C1 segment of cervical spinal cord (tissue), 14 donors: Measurements from ENCODE around the gene STK35.

Experiments used
- DNase-seq, 14 donors: peaks; one replicate each; lab custom pipeline; 2025; lab: John Stamatoyannopoulos, UW

STK35 gene

DNA sequence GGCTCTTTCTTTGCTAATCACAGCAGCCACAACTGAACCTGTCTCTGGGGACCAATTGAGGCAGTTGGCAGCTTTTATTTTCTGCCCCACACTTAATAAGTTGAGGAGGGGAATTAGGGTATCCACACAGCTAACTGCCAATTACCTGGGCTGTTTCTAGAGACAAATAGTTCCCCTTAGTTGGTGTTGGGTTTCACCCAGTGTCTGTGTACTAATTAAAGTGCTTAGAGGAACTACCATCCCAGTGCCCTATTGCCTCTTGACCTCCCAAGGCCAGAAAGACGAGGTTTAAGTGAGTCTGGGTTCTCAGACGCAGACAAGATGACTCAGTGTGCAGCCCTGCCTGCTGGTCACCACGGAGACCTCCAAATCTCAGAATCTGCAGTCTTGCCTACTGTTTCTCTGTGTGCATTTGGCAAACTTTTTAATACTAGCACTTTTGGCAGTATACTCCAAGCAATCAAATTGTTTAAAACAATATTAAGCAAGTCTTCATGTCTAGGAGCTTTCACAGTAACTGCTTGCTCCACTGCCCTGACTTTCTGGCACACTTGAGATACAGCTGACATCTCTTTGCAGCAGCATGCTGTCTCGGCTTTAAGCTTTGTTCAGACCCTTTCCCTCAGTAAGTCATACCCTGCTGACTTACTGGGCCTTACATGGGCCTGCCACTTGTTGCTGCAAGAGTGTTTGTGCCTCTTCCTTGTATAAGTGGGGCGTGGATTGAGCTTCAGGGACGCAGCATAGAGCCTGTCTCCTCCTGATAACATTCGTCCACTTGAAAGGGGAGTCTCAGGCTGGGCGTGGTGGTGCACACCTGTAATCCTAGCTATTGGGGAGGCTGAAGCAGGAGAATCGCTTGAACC lies 31.9 kb downstream of the STK35 start:
- DNase-seq, result peak in 2 of 14 donors; percentile 5 to 29

DNA sequence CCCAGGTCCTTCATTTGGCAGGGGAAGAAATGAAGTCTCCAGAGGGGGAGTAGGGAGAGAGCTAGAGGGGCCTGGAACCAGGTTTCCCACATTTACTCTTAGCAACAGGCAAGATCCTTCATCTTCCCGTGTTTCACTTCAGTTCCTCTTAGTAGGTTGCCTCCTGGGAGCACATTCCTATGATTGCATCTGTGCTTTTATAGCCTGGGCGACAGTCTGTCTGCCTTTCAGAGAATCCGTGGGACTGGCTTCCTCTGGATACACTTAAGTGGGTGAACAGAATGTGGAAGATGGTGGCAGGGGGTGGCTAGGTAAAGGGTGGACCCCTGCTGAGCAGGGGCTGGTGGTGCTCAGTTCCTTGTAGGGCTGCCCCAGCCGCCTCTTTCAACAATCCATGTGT lies 33.4 kb downstream of the STK35 start:
- no peak for DNase-seq

DNA sequence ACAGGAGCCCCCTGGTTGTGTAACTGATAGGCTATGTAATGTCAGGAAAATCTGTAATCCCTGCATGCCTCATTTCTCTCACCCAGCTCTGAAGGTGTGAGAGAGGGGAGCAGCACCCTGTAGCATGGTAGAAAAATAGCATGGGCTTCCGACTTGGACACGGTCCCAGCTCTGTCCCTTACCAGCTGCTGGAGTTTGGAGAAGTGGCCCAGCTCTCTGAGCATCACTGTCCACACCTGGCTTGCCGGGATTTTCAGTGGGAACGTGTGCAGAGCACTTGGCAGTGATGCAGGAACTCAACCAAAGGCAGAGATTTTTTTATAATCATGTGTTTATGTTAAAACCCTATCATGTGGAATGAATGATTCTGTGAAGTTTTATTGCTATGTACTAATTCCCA lies 34.6 kb downstream of the STK35 start:
- DNase-seq, result no peak

DNA sequence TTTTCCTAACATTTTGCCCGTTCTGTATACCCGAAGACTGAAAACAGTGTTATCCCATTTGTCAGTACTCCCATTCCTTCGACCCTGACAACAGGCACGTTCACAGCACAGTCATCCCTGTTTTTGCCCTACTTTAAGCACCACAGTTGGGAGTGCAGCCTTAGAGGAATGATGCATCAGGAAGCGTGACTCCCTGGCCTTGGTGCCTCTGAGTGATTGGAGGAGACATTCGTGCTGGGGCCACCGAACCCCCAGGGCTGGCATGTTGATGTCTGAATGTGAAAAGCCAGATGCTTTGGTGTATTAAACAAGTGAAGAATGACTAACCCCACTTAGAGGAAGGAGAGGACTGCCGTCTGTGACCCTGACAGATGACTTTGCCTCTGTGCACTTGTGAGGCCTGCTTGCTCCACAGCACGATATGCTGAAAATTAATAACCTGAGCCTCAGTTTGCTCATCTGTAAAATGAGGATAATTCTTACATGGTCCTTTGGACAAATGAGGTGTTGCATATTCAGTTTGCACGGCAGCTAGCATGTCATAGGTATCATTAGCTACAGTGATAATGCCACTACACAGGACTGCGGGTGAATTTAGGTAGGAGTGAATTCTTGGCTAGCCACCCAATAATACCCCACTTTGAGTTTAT lies 36.0 kb downstream of the STK35 start:
- no peak for DNase-seq

DNA sequence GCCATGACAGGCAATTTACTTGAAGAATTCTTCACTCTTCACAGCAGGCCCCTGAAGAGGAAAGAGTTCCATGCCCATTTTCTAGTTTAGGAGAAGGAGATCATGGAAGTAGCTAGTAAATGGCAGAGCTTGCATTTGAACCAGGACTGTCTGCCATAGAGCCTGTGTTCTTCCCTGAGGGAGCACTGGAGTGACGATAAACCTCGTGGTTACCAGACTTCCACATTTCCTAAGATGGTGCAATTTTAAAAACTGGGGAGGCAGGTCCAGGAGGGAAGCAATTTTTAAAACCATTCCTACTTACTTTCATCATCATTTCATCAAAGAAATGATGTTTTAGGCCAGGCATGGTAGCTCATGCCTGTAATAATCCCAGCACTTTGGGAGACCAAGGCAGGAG lies 36.8 kb downstream of the STK35 start:
- DNase-seq, result no peak

DNA sequence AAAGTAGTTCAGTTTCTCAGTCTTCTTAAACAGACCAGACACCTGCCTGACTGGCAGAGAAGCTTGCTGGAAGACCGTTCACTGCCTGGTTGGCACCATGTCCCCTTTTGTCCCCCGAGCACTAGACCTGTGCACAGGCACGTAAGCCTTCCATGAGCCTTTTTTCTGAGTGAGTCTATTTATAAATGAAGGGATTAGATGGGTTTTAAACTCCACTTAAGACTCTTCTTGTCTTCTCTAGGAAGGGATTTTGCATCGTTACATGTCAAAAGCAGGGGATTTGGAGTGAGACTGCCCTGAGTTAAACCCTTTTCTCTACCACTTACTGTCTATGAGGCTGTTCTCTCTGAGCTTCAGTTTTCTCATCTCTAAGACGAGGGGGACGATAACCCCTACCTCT lies 37.6 kb downstream of the STK35 start:
- no peak for DNase-seq

DNA sequence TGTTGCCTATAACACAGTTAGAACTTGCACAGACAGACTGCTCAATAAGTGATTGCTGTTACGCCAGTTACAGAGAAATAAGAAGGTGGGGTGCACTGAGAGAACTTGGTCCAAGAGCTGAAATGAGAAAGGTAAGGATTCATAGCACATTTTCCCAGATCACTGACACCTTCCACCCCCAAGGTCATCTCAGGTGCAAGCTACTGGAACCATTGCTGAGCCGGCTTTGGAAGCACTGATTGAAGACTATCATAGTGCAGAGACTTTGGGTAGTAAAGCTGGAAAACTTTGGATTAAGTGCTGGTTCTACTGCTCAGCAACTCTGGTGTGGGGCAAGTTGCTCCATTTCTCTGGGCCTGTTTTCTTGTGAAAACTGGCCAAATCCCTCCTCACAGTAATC lies 38.1 kb downstream of the STK35 start:
- no peak for DNase-seq

DNA sequence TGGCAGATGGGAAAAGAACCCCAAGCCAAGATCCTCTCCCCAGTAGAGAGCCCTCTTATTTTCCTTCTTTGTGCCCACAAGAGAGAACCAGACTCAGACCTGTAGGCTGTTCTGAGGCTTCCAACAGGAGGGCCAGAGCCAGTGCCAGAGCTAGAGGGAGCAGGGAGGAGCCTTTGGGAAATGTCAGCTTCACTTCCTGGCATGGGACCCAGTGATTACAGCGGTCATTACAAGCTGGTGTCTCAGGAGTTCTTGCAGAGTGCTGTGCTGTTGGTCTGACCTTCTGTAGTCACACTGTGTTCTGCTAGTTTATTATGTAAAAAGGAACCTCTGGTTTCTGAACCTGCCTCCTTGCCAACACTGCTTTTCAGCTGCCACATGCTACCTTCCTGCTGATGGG lies 38.9 kb downstream of the STK35 start:
- peak in 3 of 14 donors; percentile 10 to 77 (median 20) for DNase-seq

DNA sequence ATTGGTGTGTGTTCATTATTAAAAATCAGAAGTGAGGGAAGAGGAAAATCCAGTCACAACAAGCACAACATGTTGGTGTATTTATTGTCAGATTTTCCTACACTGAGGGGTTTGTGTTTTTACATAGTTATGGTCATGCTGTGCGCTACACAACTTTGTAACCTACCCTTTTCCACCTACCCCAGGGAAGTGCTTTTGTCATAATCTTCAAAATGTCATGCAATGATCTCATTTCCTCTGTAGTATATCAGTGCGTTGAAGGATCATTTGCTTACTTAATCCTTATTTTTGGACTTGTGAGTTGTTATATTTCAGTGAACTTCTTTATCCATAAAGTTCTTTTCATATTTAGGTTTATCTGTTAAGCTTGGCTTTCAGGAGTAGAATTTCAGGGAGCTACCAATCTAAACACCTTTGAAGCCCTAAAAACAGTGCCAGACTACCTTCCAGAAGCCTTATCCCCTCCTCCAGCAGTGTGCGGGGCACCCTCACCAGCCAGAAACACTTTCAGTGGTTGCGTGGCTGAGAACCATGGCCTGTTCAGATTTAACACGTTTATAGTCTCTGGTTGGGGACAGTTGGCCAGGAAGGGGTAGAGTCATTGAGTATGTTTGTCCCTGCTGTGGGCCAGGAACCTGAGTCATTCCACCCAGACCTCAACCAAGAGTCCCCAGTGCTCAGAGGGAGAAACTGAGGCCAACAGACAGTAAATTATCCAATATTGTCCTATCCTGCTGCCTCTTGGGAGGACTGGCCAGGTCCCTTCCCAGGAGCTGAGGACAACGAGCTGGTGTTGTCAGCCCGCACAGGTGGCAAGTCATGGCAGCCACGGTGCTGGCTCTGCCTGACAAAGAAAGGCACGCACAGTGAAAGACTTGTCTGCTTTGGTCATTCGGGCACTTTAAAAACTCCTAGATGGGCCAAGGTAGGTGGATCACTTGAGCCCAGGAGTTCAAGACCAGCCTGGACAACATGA lies 40.3 kb downstream of the STK35 start:
- no peak for DNase-seq

DNA sequence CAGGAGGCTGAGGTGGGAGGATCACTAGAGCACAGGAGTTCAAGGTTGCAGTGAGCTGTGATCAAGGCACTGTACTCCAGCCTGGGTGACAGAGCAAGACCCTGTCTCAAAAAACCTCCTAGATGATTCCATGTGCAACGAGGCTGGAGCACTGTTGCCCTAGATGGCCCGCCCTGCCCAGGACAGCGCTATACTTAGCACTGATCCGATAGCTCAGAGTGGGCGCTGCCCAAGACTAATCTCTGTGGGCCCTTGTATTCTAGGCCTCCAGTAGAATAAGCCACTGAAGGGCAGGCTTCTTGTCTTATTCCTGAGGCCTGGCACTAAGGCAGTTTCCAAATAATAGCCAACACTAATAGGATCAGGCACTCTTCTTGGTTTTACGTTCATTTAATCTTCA lies 41.0 kb downstream of the STK35 start:
- no peak for DNase-seq

DNA sequence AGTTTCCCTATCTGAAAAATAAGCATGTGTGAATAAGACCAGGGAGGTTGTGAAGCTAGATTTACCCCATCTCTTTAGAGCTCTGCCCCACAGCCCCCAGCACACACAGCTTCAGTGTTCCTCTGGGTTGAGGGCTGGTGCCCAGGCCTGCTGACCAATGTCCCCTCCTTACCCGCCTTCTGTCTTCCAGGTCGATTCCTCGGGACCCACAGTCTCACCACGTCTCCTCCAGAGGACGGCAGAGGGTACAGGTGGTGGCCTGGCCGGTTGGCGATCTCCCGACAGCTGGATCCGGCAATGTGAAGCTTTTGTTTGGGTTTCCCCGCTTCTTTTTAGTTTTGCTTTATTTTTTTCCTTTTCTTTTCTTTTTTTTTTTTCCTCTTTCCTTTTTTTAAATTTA lies 42.0 kb downstream of the STK35 start:
- DNase-seq, result no peak

DNA sequence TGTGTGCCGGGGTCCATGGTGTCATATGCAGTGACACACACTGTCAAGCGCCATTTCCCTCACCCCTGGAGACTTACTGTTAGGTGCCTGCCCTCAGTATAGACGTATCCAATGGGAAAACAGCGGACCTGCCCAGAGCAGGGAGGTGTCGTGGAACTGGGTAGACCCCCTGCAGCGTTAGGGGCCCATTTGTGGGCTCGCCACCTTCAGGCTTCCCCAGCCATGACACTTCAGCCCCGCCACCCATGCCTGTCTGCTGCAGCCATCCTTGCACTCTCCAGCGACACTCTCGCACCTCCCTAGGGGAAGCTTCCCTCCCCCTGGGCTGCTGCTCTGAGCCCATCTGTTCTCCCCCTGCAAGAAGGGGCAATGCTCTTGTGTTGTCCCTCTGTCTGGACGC lies 43.2 kb downstream of the STK35 start:
- DNase-seq, result no peak

DNA sequence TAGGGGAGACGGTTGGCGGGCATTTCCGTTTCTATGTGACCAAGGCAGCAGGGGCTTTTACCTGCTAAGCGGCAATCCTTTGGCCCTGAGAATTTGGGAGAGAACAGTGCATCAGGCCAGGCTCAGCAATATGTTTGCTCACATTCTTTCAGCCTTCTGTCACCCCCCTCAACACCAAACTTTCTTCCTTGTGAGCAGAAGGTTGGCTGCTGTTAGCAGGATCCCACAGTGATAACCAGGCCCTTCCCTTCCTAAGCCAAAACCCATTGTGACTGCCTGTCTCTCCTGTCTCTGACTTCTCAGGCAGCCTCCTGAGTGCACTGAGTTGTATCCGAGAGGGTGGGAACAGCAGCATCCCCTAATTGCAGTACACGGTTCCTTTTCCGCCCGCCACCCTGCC lies 43.7 kb downstream of the STK35 start:
- no peak for DNase-seq

DNA sequence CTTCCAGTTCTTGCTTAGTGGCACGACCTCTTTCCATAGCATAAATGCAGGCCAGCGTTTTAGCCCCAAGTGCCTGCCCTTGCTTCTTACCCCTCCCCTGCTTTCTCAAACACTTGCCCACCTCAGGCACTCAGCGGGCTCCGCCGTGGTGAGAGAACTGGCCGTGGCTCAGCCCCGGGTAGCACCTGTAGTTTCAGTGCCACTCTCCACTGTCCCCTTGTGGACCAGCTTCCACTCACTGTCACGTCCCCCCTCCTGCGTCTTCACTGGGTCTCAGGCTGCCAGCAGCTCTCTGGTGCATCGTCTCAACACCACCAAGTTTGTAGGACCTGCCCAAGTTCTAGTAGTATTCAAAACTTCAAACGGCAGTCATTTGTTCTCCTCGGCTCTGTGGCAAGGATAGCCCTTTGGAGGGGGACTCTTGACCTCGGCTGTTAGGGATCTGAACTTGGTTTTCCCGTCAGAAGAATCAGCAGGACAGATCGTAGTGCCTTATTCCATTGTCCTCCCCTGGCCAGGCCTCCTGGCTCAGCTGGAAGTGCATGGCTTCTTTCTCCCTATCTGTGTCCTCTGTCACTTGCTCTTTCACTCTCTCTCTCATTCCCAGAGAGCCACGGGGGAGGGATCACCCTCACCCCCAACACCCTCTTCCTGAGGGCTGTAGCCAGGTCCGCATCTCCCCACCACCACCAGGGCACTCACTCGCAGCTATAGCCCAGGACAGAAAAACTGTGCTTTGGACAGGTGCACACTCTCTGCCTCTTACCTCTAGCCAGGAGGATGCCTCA lies 44.6 kb downstream of the STK35 start:
- DNase-seq, result no peak

DNA sequence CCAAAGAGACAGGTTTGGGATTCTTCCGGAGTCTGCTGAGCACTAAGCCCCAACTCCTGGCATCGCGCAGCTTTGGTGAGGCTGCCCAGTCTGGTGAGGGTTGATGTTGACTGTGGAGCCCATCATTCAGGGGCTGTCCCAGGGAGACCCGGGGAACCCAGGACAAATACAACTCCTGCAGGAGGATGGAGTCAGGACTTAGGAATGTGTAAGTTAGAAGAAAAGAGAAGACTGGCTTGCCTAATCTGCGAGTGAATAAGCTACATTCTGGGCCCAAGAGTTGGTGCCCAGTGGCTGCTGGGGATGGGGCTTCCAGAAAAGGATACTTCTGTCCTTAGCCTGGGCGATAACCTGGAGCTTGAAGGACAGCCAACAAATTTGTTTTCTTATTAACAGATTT lies 47.9 kb downstream of the STK35 start:
- no peak for DNase-seq

DNA sequence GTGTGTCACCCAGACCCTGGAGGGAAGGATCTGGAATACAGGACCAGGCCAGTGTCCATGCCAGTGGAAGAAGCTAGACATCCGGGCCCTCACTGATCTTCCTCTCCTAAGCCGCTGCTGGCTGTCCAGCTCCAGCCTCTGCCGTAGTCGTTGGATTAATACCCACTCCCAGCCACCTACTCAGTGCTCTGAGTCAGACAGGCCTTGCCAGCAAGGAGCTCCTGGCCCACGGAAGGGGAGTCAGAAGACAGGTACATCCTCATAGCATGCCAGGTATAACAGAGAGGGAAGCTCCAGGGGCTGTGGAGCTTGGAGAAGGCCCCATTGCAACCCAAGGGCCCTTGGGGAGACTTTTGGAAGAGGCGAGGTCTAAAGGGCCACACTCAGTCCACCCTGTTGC lies 49.0 kb downstream of the STK35 start:
- no peak for DNase-seq

DNA sequence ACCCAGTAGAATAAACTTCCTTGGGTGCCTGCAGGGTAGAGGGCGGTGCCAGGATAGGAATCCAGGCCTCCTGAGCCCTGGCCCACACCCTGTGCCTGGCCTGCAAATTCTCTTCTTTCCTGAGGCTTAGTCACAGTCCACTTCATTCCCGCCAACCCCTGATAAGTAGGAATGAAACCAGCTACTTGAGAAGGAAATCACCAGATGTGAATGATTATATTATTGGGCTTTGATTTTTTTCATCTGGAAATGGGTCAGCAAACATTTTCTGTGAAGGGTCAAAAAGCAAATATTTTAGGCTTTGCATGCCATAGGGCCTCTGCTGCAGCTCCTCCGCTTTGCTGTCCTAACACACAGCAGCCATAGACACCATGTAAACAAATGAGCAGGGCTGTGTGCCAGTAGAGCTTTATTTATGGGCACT lies 50.2 kb downstream of the STK35 start:
- no peak for DNase-seq

DNA sequence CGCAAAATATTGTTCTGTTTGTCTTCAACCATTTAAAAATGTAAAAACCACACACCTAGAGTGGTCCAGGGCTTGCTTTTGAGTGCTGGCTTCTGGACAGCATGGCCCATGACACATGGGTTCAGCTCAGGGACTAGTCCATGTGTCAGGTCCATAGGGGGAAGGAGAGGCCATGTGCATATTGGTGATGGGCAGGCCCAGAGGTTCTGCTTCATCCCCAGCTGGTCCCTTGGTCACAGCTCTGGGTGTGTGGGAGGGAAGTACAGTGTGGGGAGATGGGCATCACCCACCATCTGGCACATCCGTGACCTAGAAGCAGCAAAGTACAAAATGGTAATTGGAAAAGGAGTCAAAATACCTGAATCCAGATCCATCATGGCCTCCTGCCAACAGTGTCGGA lies 50.7 kb downstream of the STK35 start:
- no peak for DNase-seq

DNA sequence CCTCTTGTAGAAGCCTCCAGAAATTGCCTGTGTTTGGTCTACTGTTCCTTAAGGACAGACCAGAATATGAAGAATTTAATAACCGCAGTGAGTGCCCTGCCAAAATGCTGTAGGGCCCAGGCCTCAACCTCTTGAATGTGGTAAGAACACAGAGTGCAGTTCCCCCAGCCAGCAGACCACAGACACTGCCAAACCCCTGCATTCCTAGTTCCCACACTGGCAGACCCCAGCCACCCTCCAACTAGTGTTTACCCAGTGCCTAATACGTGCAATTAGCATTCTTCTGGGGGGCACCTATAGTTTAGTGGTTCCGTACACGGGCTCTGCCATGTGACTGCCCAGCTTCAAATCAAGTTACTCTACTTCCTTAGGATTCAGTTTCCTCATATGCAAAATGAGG lies 51.7 kb downstream of the STK35 start:
- DNase-seq, result no peak

DNA sequence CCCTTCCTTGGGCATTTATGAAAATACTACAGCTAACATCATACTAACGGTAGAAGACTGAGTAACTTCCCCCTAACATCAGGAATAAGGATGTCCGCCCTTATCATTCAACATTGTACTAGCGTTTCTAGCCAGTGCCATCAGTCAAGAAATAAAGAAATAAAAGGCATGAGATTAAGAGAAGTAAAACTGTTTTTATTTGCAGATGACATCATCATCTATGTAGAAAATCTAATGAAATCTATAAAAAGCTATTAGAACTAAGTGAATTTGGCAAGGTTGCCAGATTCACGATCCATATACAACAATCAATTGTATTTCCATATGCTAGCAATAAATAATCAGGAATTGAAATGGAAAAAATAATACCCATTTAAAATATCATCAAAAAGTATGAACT lies 54.6 kb downstream of the STK35 start:
- DNase-seq, result no peak
